GM18909 (cell line): ENCODE measurements around the gene CLK3.
"Not testable (repeated sequence)": the region's sequence is repeated elsewhere in the genome, so short reads cannot be mapped to it uniquely, and the experiment has no call there.

Experiments used
- ATAC-seq: cut with Tn5 transposase; IDR thresholded peaks from one replicate; pipeline ENCODE4 v1.9.1; 2021; ENCODE audit warnings: mild to moderate bottlenecking; ENCODE audit not compliant: unreplicated experiment, poor library complexity

CLK3 gene

GRCh38 chr15:74619916-74620635, 4.4 kb downstream of the CLK3 start:
- no peak for ATAC-seq

GRCh38 chr15:74620636-74621545, 5.3 kb downstream of the CLK3 start:
- ATAC-seq = peak; percentile 47

GRCh38 chr15:74621546-74621920, 5.9 kb downstream of the CLK3 start:
- ATAC-seq = no peak

- no peak for ATAC-seq
Measured at GRCh38 chr15:74621936-74622335, 6.3 kb downstream of the CLK3 start.

GRCh38 chr15:74622758-74623157, 7.1 kb downstream of the CLK3 start:
- no peak for ATAC-seq

- no peak for ATAC-seq
Measured at GRCh38 chr15:74624020-74624602, 8.5 kb downstream of the CLK3 start.

- ATAC-seq = no peak
Measured at GRCh38 chr15:74625693-74626092, 10.1 kb downstream of the CLK3 start.

- no peak for ATAC-seq
Measured at GRCh38 chr15:74626336-74626735, 10.7 kb downstream of the CLK3 start.

GRCh38 chr15:74626752-74627692, 11.4 kb downstream of the CLK3 start:
- peak; percentile 54 for ATAC-seq

GRCh38 chr15:74627766-74628165, 12.1 kb downstream of the CLK3 start:
- ATAC-seq = no peak

GRCh38 chr15:74628199-74628598, 12.6 kb downstream of the CLK3 start:
- ATAC-seq = no peak

GRCh38 chr15:74628949-74629348, 13.3 kb downstream of the CLK3 start:
- no peak for ATAC-seq

- not testable (repeated sequence) for ATAC-seq
Measured at GRCh38 chr15:74629696-74630095, 14.1 kb downstream of the CLK3 start.

GRCh38 chr15:74630284-74631086, 14.8 kb downstream of the CLK3 start:
- no peak for ATAC-seq

GRCh38 chr15:74631087-74631385, 15.4 kb downstream of the CLK3 start:
- ATAC-seq = no peak

GRCh38 chr15:74631408-74631807, 15.8 kb downstream of the CLK3 start:
- ATAC-seq = no peak

GRCh38 chr15:74631935-74632560, 16.4 kb downstream of the CLK3 start:
- no peak for ATAC-seq

- no peak for ATAC-seq
Measured at GRCh38 chr15:74632601-74633000, 17.0 kb downstream of the CLK3 start.

GRCh38 chr15:74633781-74634180, 18.1 kb downstream of the CLK3 start:
- ATAC-seq = no peak
